Left lung (tissue), 10 donors: Measurements from ENCODE around the gene MINPP1. TPM values are rescaled to one million over a fixed set of nuclear protein-coding genes. Genes with fewer than 3 reads are reported as not detected.

Experiments
- ATAC-seq: fragments of 200-7000 bp; cut with Tn5 transposase; one replicate; pipeline ENCODE4 v1.9.1; 2020; ENCODE audit warnings: moderate library complexity
- DNase-seq, 4 donors: peaks; one replicate each; pipeline ENCODE4 v3.0.0-alpha.2; 2013 to 2020
- H3K27ac ChIP-seq, 2 donors: fragments of 200-600 bp; sonication (generic) in 1 of 2; one replicate each; pipeline versions ENCODE4 v1.5.0 to v1.8.0; 2020 to 2021
- H3K27me3 ChIP-seq, 2 donors: fragments of 200-600 bp; sonication (generic) in 1 of 2; one replicate each; pipeline versions ENCODE4 v1.5.0 to v1.8.0; 2020 to 2021
- H3K36me3 ChIP-seq, 2 donors: fragments of 200-600 bp; sonication (generic) in 1 of 2; one replicate each; pipeline versions ENCODE4 v1.5.0 to v1.8.0; 2020 to 2021
- H3K4me1 ChIP-seq, 2 donors: fragments of 200-600 bp; one replicate each; pipeline ENCODE4 v1.8.0; 2021
- H3K4me3 ChIP-seq, 2 donors: fragments of 200-600 bp; sonication (generic) in 1 of 2; one replicate each; pipeline versions ENCODE4 v1.5.0 to v1.8.0; 2020 to 2021; ENCODE audit warnings: mild to moderate bottlenecking in 1 of 2
- H3K9me3 ChIP-seq, 2 donors: fragments of 200-600 bp; sonication (generic) in 1 of 2; one replicate each; pipeline versions ENCODE4 v1.5.0 to v1.8.0; 2020 to 2021
- CTCF ChIP-seq, 2 donors: fragments of 200-600 bp; sonication (generic) in 1 of 2; IDR thresholded peaks; one replicate each; pipeline versions ENCODE4 v1.5.0 to v1.8.0; 2021; ENCODE audit warnings: antibody characterized with exemption in 2 of 2
- intact Hi-C, 2 donors: fragments of 100-400 bp; cut with DNase I; formaldehyde crosslinking; loops; one replicate each; pipeline versions ENCODE4 v1.11.2 to v1.14.2; 2022
- polyA plus RNA-seq, 6 donors: library from polyadenylated mRNA; unstranded; fragments of 120-200 nt; gene quantifications; one replicate each; pipeline ENCODE4 v1.2.1, GENCODE V29; 2013; ENCODE audit not compliant: insufficient read length in 6 of 6
- total RNA-seq, 2 donors: library from RNA; stranded (reverse); fragmentation: NEBNext Ultra II Directional; extraction: Animal tissue kit (Norgen Biotek cat#: 25700); gene quantifications; one replicate each; pipeline ENCODE4 v1.2.1, GENCODE V29; 2021
- donor health status: DM: no; HTN: yes; CAD: no.
- donor health status: DM: no; HTN: no; CAD: no.

MINPP1 gene
- total and polyA plus RNA-seq, 8 donors: 16.8 to 50.0 (median 40.7) TPM

- ATAC-seq (peak; percentile 37), DNase-seq (no peak)
- H3K27me3 ChIP-seq: no peaks in the 10 kb centered on the region
- no peak overlapping the region for H3K4me3 ChIP-seq
- TF ChIP-seq CTCF (IDR thresholded peaks at IDR 0.05): no peak
- intact Hi-C loops: no loop called here
- H3K27ac ChIP-seq: peak overlapping the region; percentile 60 to 62
- H3K36me3 ChIP-seq: peaks cover 0 to 3% of the 10 kb centered on the region in 2 donors
- H3K9me3 ChIP-seq: peaks cover 0 to 7% of the 10 kb centered on the region in 2 donors
- H3K4me1 ChIP-seq: peaks cover 11 to 22% of the 10 kb centered on the region in 2 donors
Measured at GRCh38 chr10:87547734-87548311, 43.1 kb downstream of the MINPP1 start.

DNA sequence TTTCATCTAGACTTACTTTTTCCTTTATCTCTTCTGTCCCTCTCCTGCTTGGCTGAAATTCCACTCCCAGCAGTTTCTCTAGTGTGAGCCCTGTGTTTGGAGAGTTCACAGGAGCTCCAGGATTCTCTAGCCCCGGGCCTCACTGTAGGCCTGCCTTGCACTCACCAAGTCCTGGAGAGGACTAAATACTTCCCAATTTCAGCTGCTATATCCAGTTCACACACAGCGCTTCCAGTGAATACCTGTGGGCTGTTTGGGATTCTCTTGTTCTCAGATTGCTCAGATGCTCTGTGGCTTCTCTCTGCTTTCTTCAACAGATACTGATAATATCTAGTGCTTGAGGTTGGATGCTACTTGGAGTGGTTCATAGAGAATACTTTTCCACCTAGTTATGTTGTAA is 46.0 kb downstream of the MINPP1 start:
- no peak for TF ChIP-seq CTCF (IDR thresholded peaks at IDR 0.05)
- Histone ChIP-seq H3K27me3 (no peaks in the 10 kb centered on the region), H3K9me3 (no peaks in the 10 kb centered on the region), H3K36me3 (no peaks in the 10 kb centered on the region), H3K4me3 (no peak overlapping the region), H3K27ac (no peak overlapping the region), H3K4me1 (peaks cover 9 to 22% of the 10 kb centered on the region in 2 donors)
- intact Hi-C loops: no loop called here
- DNase-seq: no peak
- no peak for ATAC-seq

GRCh38 chr10:87551326-87551725 is 46.6 kb downstream of the MINPP1 start:
- intact Hi-C loops: no loop called here
- DNase-seq (no peak), ATAC-seq (no peak)
- no peak overlapping the region for H3K4me3 ChIP-seq
- H3K9me3 ChIP-seq: no peaks in the 10 kb centered on the region
- H3K4me1 ChIP-seq: peaks cover 3 to 19% of the 10 kb centered on the region in 2 donors
- no peak for TF ChIP-seq CTCF (IDR thresholded peaks at IDR 0.05)
- H3K27ac ChIP-seq: no peak overlapping the region
- H3K27me3 ChIP-seq: no peaks in the 10 kb centered on the region
- no peaks in the 10 kb centered on the region for H3K36me3 ChIP-seq

GRCh38 chr10:87552248-87552929 is 47.7 kb downstream of the MINPP1 start:
- no peaks in the 10 kb centered on the region for H3K27me3 ChIP-seq
- ATAC-seq (peak; percentile 52), DNase-seq (peak in 1 of 4 donors; percentile 37)
- no peaks in the 10 kb centered on the region for H3K9me3 ChIP-seq
- H3K36me3 ChIP-seq: no peaks in the 10 kb centered on the region
- TF ChIP-seq CTCF (IDR thresholded peaks at IDR 0.05): no peak
- H3K4me1 ChIP-seq: peaks cover 0 to 9% of the 10 kb centered on the region in 2 donors
- intact Hi-C loops: no loop called here
- no peak overlapping the region for H3K4me3 ChIP-seq
- no peak overlapping the region for H3K27ac ChIP-seq

DNA sequence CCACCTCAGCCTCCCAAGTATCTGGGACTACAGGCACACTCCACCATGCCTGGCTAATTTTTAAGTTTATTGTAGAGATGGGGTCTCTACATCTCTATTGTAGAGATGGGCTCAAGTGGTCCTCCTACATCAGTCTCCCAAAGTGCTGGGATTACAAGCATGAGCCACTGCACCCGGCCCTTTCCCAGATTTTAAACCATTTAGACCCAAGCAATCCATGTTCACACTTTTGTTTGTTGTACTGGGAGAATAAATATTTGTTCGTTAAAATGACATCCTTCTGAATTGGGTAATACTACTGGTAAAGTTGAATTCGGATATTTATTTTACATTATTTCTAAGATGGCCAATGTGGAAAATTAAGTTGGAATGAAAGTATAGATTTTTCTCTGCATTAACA is 52.7 kb downstream of the MINPP1 start:
- TF ChIP-seq CTCF (IDR thresholded peaks at IDR 0.05): no peak
- ATAC-seq (no peak), DNase-seq (no peak)
- H3K27me3 ChIP-seq: no peaks in the 10 kb centered on the region
- no peak overlapping the region for H3K27ac ChIP-seq
- no peaks in the 10 kb centered on the region for H3K4me1 ChIP-seq
- intact Hi-C loops: no loop called here
- H3K4me3 ChIP-seq: no peak overlapping the region
- H3K36me3 ChIP-seq: no peaks in the 10 kb centered on the region
- no peaks in the 10 kb centered on the region for H3K9me3 ChIP-seq
